Thoracic aorta (tissue), 2 donors: ENCODE results near the gene NF2. TPM values are rescaled to one million over a fixed set of nuclear protein-coding genes. Genes with fewer than 3 reads are reported as not detected.
"Not testable (repeated sequence)": the region's sequence is repeated elsewhere in the genome, so short reads cannot be mapped to it uniquely, and the experiment has no call there.

Experiments used
- ATAC-seq: fragments of 150-250 bp; one replicate; pipeline ENCODE4 v1.8.0; 2017; ENCODE audit warnings: low read depth; ENCODE audit not compliant: insufficient number of reproducible peaks, low FRiP score
- DNase-seq: peaks from one replicate; pipeline ENCODE4 v3.0.0-alpha.2; 2020; ENCODE audit warnings: low spot score
- H3K27ac ChIP-seq, 2 donors: fragments of 200-600 bp; sonication (generic); 1 replicate in 1 of 2; 2 replicates in 1 of 2; pipeline ENCODE4 v1.5.1; 2016; ENCODE audit warnings: mild to moderate bottlenecking in 2 of 2, moderate library complexity in 2 of 2
- H3K27me3 ChIP-seq: fragments of 200-600 bp; sonication (generic); replicated peaks from 2 replicates; pipeline ENCODE4 v1.6.0; 2016; ENCODE audit warnings: mild to moderate bottlenecking; ENCODE audit not compliant: insufficient read depth
- H3K36me3 ChIP-seq: fragments of 200-600 bp; sonication (generic); one replicate; pipeline ENCODE4 v1.5.1; 2016
- H3K4me1 ChIP-seq, 2 donors: fragments of 200-600 bp; sonication (generic); 1 replicate in 1 of 2; 2 replicates in 1 of 2; pipeline versions ENCODE4 v1.5.1 to v1.6.0; 2016; ENCODE audit warnings: low read depth in 2 of 2, mild to moderate bottlenecking in 1 of 2; ENCODE audit not compliant: control insufficient read depth in 1 of 2
- H3K4me3 ChIP-seq: fragments of 200-600 bp; sonication (generic); 2 replicates; pipeline ENCODE4 v1.5.1; 2016; ENCODE audit warnings: mild to moderate bottlenecking
- H3K9me3 ChIP-seq: fragments of 200-600 bp; sonication (generic); 2 replicates; pipeline ENCODE4 v1.5.1; 2016
- total RNA-seq, 2 donors: library from RNA; depleted of rRNA; stranded (reverse); fragments of >200 nt; gene quantifications; one replicate each; pipeline versions ENCODE4 v1.1.0 to v1.2.3, GENCODE V29; 2016
- TF ChIP-seq, protein P1 (sequence below): fragments of 200-600 bp; sonication (generic); IDR thresholded peaks from one replicate; pipeline ENCODE4 v1.5.1; 2019; ENCODE audit warnings: antibody characterized with exemption

The NF2 gene
- total RNA-seq, 2 donors from 2014 or later: 37.1 to 41.2 TPM

DNA sequence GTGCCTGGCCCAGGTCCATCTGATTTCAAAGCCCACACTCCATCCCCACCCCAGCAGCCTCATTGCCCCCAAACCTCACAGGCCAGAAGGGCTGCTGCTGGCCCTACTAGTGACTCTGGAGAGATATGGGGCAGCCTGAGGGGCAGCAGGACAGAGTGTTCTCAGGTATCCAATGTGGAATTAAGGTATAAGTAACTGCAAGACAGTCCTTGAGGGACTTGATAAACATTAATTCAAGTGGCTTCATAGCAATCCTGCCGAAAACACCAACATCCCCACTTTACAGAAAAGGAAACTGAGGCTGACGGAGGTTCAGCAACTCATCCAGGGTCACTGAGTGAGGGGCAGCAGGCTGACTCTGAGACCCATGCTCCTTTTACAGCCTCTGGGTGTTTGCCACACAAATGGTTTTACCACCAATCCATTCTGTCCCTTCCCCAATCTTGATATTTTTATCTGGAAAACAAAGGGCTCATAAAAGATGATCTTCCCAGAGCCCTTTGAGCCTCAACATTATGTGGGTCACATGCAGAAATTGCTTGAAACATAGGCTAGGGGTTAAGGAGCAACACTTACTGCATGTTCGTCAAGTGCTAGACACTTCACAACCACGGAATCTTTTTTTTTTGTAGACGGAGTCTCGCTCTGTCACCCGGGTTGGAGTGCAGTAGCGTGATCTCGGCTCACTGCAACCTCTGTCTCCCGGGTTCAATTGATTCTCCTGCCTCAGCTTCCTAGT, 24.8 kb upstream of the NF2 start:
- ATAC-seq (no peak), DNase-seq (no peak)
- Histone ChIP-seq H3K4me3 (no peak overlapping the region), H3K9me3 (no peaks in the 10 kb centered on the region), H3K27me3 (no peaks in the 10 kb centered on the region), H3K36me3 (no peaks in the 10 kb centered on the region), H3K27ac (no peak overlapping the region), H3K4me1 (peaks cover 0 to 10% of the 10 kb centered on the region in 2 donors)
- TF ChIP-seq, protein P1, sequence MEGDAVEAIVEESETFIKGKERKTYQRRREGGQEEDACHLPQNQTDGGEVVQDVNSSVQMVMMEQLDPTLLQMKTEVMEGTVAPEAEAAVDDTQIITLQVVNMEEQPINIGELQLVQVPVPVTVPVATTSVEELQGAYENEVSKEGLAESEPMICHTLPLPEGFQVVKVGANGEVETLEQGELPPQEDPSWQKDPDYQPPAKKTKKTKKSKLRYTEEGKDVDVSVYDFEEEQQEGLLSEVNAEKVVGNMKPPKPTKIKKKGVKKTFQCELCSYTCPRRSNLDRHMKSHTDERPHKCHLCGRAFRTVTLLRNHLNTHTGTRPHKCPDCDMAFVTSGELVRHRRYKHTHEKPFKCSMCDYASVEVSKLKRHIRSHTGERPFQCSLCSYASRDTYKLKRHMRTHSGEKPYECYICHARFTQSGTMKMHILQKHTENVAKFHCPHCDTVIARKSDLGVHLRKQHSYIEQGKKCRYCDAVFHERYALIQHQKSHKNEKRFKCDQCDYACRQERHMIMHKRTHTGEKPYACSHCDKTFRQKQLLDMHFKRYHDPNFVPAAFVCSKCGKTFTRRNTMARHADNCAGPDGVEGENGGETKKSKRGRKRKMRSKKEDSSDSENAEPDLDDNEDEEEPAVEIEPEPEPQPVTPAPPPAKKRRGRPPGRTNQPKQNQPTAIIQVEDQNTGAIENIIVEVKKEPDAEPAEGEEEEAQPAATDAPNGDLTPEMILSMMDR: no peak

DNA sequence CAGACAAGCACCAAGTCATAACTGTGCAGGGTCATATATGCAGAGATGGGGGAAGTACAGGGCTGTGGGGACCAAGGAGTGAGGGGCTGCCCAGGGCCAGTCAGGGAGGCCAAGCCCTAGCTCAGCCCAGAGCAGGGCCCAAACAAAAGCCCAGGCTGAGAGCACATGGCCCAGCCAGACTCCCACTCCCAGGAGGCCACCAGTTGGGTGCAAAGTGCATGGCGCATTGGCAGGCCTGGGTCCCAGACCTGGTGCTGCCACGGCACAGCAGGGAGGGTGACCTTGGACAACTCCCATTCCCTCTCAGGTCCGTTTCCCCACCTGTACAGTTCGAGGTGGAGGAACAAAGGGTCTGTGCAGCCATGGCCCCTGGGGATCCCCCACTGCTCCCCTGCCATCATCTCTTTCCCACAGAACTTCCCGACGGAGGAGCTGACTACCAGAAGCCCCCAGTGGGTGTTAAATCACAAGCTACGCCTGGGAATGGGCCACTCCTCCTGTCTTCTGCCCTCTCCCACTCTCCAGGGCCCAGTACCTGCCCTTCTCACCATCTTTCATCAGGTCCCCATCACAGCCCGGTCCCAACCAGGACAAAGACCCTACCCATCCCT, 23.1 kb upstream of the NF2 start:
- Histone ChIP-seq H3K27ac (peak overlapping the region; percentile 55 to 63), H3K4me1 (peaks cover 0 to 10% of the 10 kb centered on the region in 2 donors), H3K27me3 (no peaks in the 10 kb centered on the region), H3K36me3 (no peaks in the 10 kb centered on the region), H3K4me3 (peak overlapping the region; percentile 90), H3K9me3 (no peaks in the 10 kb centered on the region)
- TF ChIP-seq, protein P1: no peak
- DNase-seq (no peak), ATAC-seq (no peak)

DNA sequence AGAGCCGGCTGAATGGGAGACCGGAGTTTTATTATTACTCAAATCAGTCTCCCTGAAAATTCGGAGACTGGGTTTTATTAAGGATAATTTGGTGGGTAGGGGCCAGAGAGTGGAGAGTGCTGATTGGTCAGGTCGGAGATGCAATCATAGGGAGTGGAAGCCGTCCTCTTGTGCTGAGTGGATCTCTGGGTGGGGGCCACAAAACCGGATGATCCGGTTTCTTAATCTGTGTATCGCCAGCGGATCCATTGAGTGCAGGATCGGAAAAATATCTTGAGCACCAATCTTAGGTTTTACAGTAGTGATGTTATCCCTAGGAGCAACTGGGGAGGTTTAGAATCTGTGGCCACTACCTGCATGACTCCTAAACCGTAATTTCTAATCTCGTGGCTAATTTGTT, 21.6 kb upstream of the NF2 start:
- TF ChIP-seq, protein P1: no peak
- H3K36me3 ChIP-seq: no peaks in the 10 kb centered on the region
- no peak overlapping the region for H3K27ac ChIP-seq
- H3K27me3 ChIP-seq: no peaks in the 10 kb centered on the region
- ATAC-seq (no peak), DNase-seq (no peak)
- H3K4me1 ChIP-seq: peaks cover 0 to 10% of the 10 kb centered on the region in 2 donors
- no peaks in the 10 kb centered on the region for H3K9me3 ChIP-seq
- peak overlapping the region; percentile 90 for H3K4me3 ChIP-seq

DNA sequence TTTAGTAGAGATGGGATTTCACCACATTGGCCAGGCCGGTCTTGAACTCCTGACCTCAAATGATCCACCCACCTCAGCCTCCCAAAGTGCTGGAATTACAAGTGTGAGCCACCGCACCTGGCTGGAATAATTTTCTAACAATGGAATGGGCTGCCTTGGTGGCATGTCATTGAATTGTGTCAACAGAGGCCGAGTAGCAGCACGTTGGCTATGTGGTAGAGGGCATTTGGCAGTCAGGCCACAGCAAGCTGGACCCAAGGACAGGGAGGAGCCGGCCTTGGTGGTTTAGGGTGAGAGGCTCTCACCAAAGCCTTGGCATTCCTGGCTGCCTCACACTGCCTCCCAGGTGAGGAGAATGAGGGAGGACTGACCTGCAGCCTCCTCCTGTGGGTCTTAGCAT, 18.5 kb upstream of the NF2 start:
- Histone ChIP-seq H3K36me3 (no peaks in the 10 kb centered on the region), H3K4me1 (peaks cover 0 to 10% of the 10 kb centered on the region in 2 donors), H3K4me3 (no peak overlapping the region), H3K9me3 (no peaks in the 10 kb centered on the region), H3K27ac (no peak overlapping the region), H3K27me3 (no peaks in the 10 kb centered on the region)
- TF ChIP-seq, protein P1: no peak
- DNase-seq: no peak
- ATAC-seq: no peak

DNA sequence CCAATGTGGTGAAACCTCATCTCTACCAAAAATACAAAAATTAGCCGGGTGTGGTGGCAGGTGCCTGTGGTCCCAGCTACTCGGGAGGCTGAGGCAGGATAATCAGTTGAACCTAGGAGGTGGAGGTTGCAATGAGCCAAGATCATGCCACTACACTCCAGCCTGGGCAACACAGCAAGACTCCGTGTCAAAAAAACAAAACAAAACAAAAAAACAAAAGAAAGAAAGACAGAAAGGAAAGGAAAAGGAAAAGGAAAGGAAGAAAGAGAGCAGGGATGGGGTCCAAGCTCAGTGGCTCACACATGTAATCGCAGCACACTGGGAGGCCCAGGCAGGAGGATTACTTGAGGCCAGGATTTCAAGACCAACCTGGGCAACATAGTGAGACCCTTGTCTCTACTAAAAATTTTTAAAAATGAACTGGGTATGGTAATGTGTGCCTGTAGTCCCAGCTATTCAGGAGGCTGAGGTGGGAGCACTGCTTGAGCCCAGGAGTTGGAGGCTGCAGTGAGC, 17.2 kb upstream of the NF2 start:
- H3K4me1 ChIP-seq, DNase-seq, H3K36me3 ChIP-seq, H3K9me3 ChIP-seq, H3K27ac ChIP-seq, H3K4me3 ChIP-seq, H3K27me3 ChIP-seq, ATAC-seq: not testable (repeated sequence)
